ENCODE measurements around the gene ASZ1.

Gene ASZ1

DNA sequence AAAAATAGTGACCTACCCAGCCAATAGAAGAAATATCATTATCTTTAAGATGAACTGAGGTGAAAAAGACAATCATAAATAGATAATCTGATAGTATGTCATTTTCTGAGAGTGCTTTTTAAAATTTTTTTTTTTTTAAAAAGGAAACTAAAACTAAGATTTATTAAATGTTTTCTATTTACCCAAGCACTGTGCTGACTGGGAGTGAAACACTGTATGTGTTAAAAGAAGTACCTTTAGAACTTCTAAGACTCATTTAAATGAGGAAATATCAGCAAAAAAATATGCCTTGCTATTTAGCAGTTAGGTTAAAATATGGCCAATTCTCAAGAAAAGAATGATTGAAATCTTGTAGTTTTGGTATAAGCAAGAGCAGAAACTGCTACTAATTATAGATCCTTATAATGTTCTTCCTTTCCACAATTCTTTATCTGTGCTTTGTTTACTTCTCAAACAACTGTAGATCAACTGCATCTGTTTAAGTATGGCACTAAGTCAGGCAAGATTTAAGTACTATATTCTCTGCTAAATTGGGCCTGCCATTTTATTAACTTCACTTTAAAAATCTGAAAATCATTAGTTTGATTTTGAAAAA lies 64.9 kb downstream of the ASZ1 start:
- TF ChIP-seq JUND (IDR thresholded peaks at IDR 0.05; ENCODE audit: low read depth), result no peak
- in situ Hi-C loops (cut with HindIII; ENCODE audit: low pct_unique_long_range_greater_than_20kb, low sequenced_read_pairs), result no loop called here
- DNase-seq (ENCODE audit: low read depth in 1 of 2, low spot score in 1 of 2), result no peak

DNA sequence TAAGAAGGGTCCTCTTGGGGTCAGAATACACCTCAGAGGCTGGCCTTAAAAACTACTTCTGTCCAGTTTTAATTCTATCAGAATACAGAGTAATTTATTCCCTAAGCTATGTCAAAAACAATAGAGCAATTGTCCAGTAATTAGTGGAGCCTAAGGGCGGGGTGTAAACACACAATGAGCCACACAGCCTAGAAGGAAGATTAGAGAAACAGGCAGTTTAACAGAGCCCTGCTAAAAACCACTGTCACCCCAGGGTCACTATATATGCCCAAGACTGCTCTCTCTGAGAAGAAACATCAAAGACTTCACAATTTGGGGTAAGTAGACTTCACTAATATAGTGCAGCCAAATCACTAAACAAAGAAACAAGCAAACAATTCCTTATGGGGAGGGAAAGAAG lies 77.3 kb downstream of the ASZ1 start:
- in situ Hi-C loops (cut with HindIII; ENCODE audit: low pct_unique_long_range_greater_than_20kb, low sequenced_read_pairs), result no loop called here
- TF ChIP-seq JUND (IDR thresholded peaks at IDR 0.05; ENCODE audit: low read depth), result no peak
- no peak for DNase-seq (ENCODE audit: low read depth in 1 of 2, low spot score in 1 of 2)

DNA sequence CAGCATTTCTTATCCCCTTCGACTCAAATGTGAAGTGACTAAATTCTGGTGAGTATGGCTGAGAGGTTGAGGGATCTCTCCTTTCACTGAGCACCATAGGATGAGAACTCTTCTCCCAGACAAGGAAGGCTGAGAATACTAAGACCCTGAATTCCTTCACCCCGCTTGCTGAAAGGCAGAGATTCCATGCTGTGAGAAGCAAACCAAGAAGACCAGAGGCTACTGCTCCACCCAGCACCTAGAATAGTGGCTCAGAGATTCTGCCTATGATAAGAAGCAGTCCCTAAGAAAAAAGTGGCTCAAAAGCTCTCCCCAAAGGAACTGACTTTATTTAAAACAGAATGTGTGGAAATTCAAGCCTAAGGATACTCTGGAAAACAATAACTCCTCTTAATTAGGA lies 77.7 kb downstream of the ASZ1 start:
- no peak for DNase-seq (ENCODE audit: low read depth in 1 of 2, low spot score in 1 of 2)
- in situ Hi-C loops (cut with HindIII; ENCODE audit: low pct_unique_long_range_greater_than_20kb, low sequenced_read_pairs), result no loop called here
- no peak for TF ChIP-seq JUND (IDR thresholded peaks at IDR 0.05; ENCODE audit: low read depth)

DNA sequence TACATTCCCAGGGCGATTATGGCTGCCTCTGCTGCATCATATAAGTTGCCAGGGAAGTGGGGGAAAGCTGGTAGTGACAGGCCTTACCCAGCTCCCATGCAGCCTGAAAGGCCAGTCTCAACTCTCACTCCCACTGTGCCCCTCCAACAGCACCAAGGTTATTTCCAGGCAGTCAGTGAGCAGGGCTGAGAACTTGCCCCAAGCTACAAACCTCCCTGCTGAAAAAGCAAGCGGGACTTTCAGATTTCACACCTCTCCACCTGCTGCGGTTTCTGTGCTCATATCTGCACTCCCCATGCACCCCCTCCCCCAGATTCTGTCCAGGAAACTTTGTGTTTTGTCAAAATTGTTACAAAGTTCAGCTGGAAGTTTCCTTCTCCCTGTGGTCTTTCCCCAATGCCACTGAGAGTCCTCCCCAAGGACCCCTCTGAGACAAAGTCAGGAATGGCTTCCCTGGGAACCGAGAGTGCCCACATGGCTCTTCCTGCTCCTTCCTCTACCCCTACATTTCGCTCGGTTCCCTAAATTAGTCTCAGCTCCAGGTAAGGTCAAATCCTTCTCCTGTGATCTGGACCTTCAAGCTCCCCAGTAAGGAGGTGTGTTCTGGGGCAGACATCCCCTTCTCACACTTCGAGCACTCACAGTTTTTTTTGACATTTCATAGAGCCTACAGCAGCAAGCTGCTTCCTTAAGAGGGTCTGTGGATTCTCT lies 79.2 kb downstream of the ASZ1 start:
- TF ChIP-seq JUND (IDR thresholded peaks at IDR 0.05; ENCODE audit: low read depth), result no peak
- no peak for DNase-seq (ENCODE audit: low read depth in 1 of 2, low spot score in 1 of 2)
- in situ Hi-C loops (cut with HindIII; ENCODE audit: low pct_unique_long_range_greater_than_20kb, low sequenced_read_pairs), result no loop called here

DNA sequence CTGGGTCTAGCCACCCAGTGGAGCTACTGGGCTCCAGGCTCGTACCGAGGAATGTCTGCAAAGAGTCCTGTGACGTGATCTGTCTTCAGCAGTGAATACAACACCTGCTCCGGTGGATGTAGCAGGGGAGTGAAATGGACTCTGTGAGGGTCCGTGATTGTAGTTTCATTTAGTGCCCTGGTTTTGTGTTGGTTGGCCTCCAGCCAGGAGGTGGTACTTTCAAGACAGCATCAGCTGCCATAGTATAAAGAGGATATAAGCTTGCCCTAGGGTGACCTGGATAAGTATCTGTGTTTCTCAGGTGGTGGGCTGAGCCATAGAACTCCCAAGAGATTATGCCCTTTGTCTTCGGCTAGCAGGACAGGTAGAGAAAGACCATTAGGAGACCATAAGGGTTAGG lies 79.8 kb downstream of the ASZ1 start:
- no peak for TF ChIP-seq JUND (IDR thresholded peaks at IDR 0.05; ENCODE audit: low read depth)
- DNase-seq (ENCODE audit: low read depth in 1 of 2, low spot score in 1 of 2), result no peak
- in situ Hi-C loops (cut with HindIII; ENCODE audit: low pct_unique_long_range_greater_than_20kb, low sequenced_read_pairs), result no loop called here

DNA sequence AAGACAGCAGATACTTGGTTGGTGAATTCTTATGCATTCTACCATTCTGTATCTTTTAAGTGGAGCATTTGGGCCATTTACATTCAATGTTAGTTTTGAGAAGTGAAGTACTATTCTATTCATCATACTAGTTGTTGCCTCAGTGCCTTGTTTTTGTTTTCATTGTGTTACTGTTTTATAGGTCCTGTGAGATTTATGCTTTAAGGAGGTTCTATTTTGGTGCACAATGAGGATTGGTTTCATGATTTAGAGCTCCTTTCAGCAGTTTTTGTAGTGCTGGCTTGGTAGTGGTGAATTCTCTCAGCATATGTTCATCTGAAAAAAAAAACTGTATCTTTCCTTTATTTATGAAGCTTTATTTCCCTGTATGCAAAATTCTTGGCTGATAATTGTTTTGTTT lies 81.1 kb downstream of the ASZ1 start:
- no peak for DNase-seq (ENCODE audit: low read depth in 1 of 2, low spot score in 1 of 2)
- in situ Hi-C loops (cut with HindIII; ENCODE audit: low pct_unique_long_range_greater_than_20kb, low sequenced_read_pairs), result no loop called here
- TF ChIP-seq JUND (IDR thresholded peaks at IDR 0.05; ENCODE audit: low read depth), result no peak

DNA sequence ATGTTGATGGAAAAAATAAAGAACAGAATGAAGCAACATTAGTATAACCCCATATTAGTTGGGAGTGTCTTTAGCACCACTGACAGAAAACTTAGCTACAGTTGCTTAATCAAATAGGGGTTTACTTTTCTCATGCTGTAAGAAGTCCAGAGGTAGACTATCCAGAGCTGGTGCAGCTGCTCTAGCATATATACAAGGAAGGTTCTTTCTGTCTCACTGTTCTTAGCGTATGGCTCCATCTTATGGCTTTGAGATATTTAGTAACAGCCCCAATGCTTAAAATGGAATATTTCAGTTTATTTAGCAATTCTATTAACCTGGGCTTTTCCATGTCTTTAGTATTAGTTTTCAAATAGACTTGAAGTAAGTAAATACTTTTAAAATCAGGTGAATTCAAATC lies 89.3 kb downstream of the ASZ1 start:
- DNase-seq (ENCODE audit: low read depth in 1 of 2, low spot score in 1 of 2), result peak in 1 of 2 experiments; percentile 14
- in situ Hi-C loops (cut with HindIII; ENCODE audit: low pct_unique_long_range_greater_than_20kb, low sequenced_read_pairs), result no loop called here
- no peak for TF ChIP-seq JUND (IDR thresholded peaks at IDR 0.05; ENCODE audit: low read depth)

DNA sequence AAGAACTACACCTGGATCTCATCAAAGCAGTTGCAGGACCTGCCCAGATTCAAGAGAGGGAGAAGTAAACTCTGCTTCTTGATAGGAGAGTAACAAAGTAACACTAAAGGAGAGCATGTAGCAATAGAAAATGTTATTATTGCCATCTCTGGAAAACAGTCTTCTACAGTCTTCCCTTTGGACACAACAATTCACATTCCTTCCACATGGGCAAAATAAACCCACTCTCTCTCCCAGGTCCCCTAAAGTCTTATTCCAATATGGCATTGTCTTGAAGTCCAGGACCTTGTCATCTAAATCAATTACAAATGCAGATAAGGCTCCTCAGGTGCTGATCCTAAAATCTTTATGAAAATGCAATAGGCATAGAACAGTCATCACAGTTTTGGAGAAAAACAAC lies 94.1 kb downstream of the ASZ1 start:
- in situ Hi-C loops (cut with HindIII; ENCODE audit: low pct_unique_long_range_greater_than_20kb, low sequenced_read_pairs), result no loop called here
- TF ChIP-seq JUND (IDR thresholded peaks at IDR 0.05; ENCODE audit: low read depth), result no peak
- DNase-seq (ENCODE audit: low read depth in 1 of 2, low spot score in 1 of 2), result no peak

DNA sequence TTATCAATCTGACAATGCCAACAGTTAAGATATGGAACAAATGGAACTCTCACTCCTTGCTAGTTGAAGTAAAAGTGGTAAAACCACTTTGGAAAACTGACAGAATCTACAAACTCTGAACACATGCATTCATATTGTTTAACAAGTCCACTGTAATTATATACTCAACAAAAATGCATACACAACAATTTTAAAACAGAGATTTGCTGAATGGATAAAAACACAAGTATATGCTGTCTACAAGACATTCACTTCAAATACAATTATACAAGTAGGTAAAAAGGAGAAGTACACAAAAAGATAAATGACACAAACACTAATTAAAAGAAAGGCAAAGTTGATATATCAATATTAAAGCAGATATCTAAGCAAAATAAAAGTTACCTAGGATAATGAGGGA lies 95.3 kb downstream of the ASZ1 start:
- DNase-seq (ENCODE audit: low read depth in 1 of 2, low spot score in 1 of 2), result no peak
- TF ChIP-seq JUND (IDR thresholded peaks at IDR 0.05; ENCODE audit: low read depth), result no peak
- in situ Hi-C loops (cut with HindIII; ENCODE audit: low pct_unique_long_range_greater_than_20kb, low sequenced_read_pairs), result no loop called here

DNA sequence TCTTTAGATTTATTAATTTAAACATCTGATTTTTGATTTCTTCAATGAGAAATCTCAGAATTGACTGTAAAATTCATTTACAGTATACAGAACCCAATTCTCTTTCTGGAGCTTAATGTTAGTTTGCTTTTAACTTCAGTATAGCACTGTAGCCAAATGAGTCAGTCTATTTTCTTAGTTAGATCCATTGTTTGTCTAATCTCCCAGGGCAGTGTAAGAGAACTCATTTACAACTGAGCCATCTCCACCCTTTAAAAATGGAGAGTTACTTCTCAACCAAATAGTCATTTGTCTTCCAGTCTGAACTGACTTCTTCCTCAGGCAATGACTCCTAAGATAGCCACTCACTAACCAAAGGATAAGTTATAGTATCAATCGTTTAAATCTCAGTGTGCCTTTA lies 101.5 kb downstream of the ASZ1 start:
- no peak for TF ChIP-seq JUND (IDR thresholded peaks at IDR 0.05; ENCODE audit: low read depth)
- in situ Hi-C loops (cut with HindIII; ENCODE audit: low pct_unique_long_range_greater_than_20kb, low sequenced_read_pairs), result no loop called here
- no peak for DNase-seq (ENCODE audit: low read depth in 1 of 2, low spot score in 1 of 2)

DNA sequence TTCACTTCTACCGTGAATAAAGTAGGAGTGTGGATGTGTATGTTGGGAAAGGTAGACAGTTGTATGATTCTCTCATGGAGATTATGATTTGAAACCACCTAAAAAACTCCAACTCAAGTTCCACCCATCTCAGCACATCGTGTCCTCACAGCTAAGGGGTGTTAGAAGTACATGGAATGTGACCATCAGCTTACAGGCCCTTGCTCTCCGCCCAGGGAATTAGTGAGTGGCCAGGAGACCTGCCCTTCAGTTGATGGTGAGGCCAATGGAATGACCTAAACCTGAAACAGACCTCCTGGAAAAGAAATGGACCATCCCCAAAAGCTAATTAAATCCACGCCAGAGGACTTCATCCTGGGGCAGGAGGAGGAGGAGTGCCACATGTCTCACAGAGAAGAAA lies 102.3 kb downstream of the ASZ1 start:
- DNase-seq (ENCODE audit: low read depth in 1 of 2, low spot score in 1 of 2), result no peak
- no peak for TF ChIP-seq JUND (IDR thresholded peaks at IDR 0.05; ENCODE audit: low read depth)
- in situ Hi-C loops (cut with HindIII; ENCODE audit: low pct_unique_long_range_greater_than_20kb, low sequenced_read_pairs), result no loop called here

DNA sequence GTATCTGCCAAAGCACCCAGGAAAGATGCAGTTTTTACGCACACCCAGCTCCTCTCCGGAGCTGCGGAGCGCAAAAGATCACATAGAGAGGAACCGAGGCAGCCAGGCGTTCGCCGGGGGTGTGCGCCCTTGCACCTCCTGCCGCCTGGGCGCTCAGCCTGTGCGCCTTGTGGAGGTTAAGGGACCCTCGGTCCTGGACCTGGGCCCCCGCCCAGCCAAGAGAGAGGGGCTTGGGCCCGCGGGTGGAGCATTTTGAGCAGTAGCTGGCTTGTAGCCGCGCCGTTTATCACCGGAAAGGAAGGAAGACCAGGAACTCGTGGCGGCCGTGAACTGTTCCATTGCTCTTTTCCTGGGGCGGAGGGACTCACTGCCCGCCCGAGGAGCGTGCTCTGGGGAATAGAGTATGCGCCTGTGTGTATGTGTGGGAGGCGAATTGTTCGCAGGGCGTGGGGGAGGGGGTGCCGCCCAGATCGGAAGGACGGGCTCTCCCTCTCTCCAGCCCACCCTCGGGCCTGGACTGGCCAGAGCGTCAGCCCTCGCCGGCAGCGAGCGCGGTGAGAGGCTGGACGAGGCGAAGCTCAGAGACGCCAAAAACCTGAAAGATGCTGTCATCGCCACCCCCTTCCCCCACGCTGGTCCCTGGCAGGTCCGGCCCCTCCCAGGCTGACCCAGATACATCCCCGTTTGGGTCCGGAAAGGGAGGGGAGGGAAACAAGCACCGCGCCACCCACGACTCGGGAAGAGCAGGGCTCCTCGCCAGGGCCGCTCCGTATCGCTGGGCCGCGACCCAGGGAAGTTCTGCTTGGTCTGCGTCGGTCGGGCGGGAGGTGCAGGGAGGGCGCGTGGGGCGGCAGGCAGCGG lies 103.2 kb downstream of the ASZ1 start:
- DNase-seq (ENCODE audit: low read depth in 1 of 2, low spot score in 1 of 2), result no peak
- TF ChIP-seq JUND (IDR thresholded peaks at IDR 0.05; ENCODE audit: low read depth), result no peak
- in situ Hi-C loops (cut with HindIII; ENCODE audit: low pct_unique_long_range_greater_than_20kb, low sequenced_read_pairs), result no loop called here

DNA sequence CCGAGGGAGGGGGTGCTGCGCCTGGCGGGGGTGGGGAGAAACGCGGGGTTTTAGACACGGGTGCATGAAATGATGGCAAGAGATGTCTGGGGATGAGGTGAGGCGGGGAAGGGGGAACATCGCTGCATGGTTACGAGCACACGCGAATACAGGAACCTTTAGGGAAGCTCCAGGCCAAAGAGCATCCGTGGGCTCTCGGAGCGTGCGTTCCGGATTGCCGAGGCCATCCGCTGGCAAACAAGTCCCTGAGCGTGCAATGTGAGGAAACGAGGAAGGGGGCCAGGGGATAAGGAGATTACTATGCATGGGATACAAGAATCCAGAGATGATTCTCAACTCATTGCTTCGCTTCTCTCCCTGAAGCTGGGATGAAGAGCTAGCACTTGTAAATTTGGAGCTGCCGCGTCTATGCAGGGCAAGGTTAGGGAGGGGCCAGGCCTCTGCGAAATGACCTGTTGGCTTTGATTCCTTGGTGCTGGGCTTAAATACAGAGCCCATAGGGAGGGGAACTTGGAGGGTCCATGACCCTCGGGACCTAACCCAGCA lies 103.9 kb downstream of the ASZ1 start:
- in situ Hi-C loops (cut with HindIII; ENCODE audit: low pct_unique_long_range_greater_than_20kb, low sequenced_read_pairs), result no loop called here
- DNase-seq (ENCODE audit: low read depth in 1 of 2, low spot score in 1 of 2), result no peak
- TF ChIP-seq JUND (IDR thresholded peaks at IDR 0.05; ENCODE audit: low read depth), result no peak

Data from T47D (cell line).